A549 (cell line): ENCODE data around the gene LHX5. TPM values are rescaled to one million over a fixed set of nuclear protein-coding genes. Genes with fewer than 3 reads are reported as not detected.

Experiments used
- ATAC-seq, 2 experiments: fragments of 200-7000 bp in 1 of 2; fragments of >200 bp in 1 of 2; cut with Nextera tagmentation in 1 of 2; cut with Tn5 transposase in 1 of 2; 3 replicates each; pipeline versions ENCODE4 v1.8.0 to v1.9.1; 2018 to 2020; ENCODE audit warnings: mild to moderate bottlenecking in 1 of 2, moderate library complexity in 1 of 2
- CTCF ChIA-PET: fragments of 300-600 bp; sonication (Branson Sonifier 250); formaldehyde crosslinking; extraction: SDS; loops from one replicate; lab custom pipeline; 2021; ENCODE audit warnings: antibody characterized with exemption, inconsistent platforms; lab: Yijun Ruan, JAX
- POLR2A ChIA-PET: fragments of 350-600 bp; formaldehyde crosslinking; extraction: SDS; loops from one replicate; lab custom pipeline; 2021; ENCODE audit warnings: antibody characterized with exemption, inconsistent platforms; lab: Yijun Ruan, JAX
- DNase-seq, 2 experiments: peaks; one replicate each; pipeline versions ENCODE4 v3.0.0 to v3.0.0-alpha.2; 2011 to 2016; ENCODE audit warnings: low read depth in 1 of 2, low spot score in 1 of 2
- FAIRE-seq: peaks from 2 replicates; lab custom pipeline; 2011; peaks lifted over from hg19 to GRCh38; lab: Jason Lieb, UNC
- H3K27ac ChIP-seq, 2 experiments: fragments of >200 bp; sonication (Bioruptor Twin); formaldehyde crosslinking; 3 replicates each; pipeline ENCODE4 v1.5.1; 2016 to 2017
- H3K4me1 ChIP-seq: fragments of >200 bp; sonication (Bioruptor Twin); formaldehyde crosslinking; 3 replicates; pipeline ENCODE4 v1.6.1; 2016
- H3K4me2 ChIP-seq: fragments of >200 bp; sonication (Bioruptor Twin); formaldehyde crosslinking; 3 replicates; pipeline ENCODE4 v1.6.1; 2016
- H3K4me3 ChIP-seq: fragments of >200 bp; sonication (Bioruptor Twin); formaldehyde crosslinking; 3 replicates; pipeline ENCODE4 v1.5.1; 2016
- H3K9me3 ChIP-seq: fragments of >200 bp; sonication (Bioruptor Twin); formaldehyde crosslinking; 3 replicates; pipeline ENCODE4 v1.6.1; 2016
- BCL3 ChIP-seq: fragments of >200 bp; sonication (Bioruptor Twin); formaldehyde crosslinking; IDR thresholded peaks from 3 replicates; pipeline ENCODE4 v1.6.1; 2016
- CEBPB ChIP-seq, 2 experiments: fragments of >200 bp in 1 of 2; sonication (Bioruptor Twin) in 1 of 2; formaldehyde crosslinking in 1 of 2; IDR thresholded peaks; 2 replicates each; pipeline ENCODE4 v1.6.1; 2012 to 2016
- CHD2 ChIP-seq: fragments of 150-350 bp; IDR thresholded peaks from 2 replicates; pipeline ENCODE4 v1.6.1; 2014; ENCODE audit warnings: low read length; ENCODE audit not compliant: partially characterized antibody
- CTCF ChIP-seq: fragments of >200 bp; sonication (Bioruptor Twin); formaldehyde crosslinking; IDR thresholded peaks from 3 replicates; pipeline ENCODE4 v1.5.1; 2016
- EHF ChIP-seq: fragments of 250-450 bp; sonication (Bioruptor Pico); IDR thresholded peaks from 2 replicates; pipeline ENCODE4 v1.5.0; 2020; ENCODE audit warnings: mild to moderate bottlenecking
- EHMT2 ChIP-seq: fragments of 200-600 bp; sonication (generic); IDR thresholded peaks from 2 replicates; pipeline ENCODE4 v1.6.1; 2016; ENCODE audit warnings: antibody characterized with exemption, low read depth, mild to moderate bottlenecking, moderate library complexity
- GATA3 ChIP-seq: IDR thresholded peaks from 2 replicates; pipeline ENCODE4 v1.6.1; 2012; ENCODE audit warnings: borderline replicate concordance
- HDAC2 ChIP-seq: fragments of 200-600 bp; sonication (generic); IDR thresholded peaks from 2 replicates; pipeline ENCODE4 v1.6.1; 2016
- JUN ChIP-seq, 2 experiments: fragments of >200 bp; sonication (Bioruptor Twin); formaldehyde crosslinking; IDR thresholded peaks; 2 replicates in 1 of 2; 3 replicates in 1 of 2; pipeline ENCODE4 v1.6.1; 2016 to 2017
- MAZ ChIP-seq: fragments of 150-350 bp; IDR thresholded peaks from 2 replicates; pipeline ENCODE4 v1.6.1; 2014; ENCODE audit warnings: antibody characterized with exemption, low read depth, low read length, borderline replicate concordance
- NFE2L2 ChIP-seq: fragments of 150-350 bp; conservative IDR thresholded peaks from 2 replicates; pipeline ENCODE4 v1.6.1; 2014; ENCODE audit warnings: low read length
- NPAS2 ChIP-seq: fragments of 250-450 bp; sonication (Bioruptor Pico); IDR thresholded peaks from 2 replicates; pipeline ENCODE4 v1.8.0; 2022; ENCODE audit warnings: mild to moderate bottlenecking, moderate library complexity, borderline replicate concordance
- NR3C1 ChIP-seq: fragments of >200 bp; sonication (Bioruptor Twin); formaldehyde crosslinking; IDR thresholded peaks from 3 replicates; pipeline ENCODE4 v1.6.1; 2017
- PHF8 ChIP-seq: fragments of 200-600 bp; sonication (generic); IDR thresholded peaks from 2 replicates; pipeline ENCODE4 v1.6.1; 2016; ENCODE audit warnings: low read depth, mild to moderate bottlenecking, antibody characterized with exemption, moderate library complexity, borderline replicate concordance
- POLR2A ChIP-seq: IDR thresholded peaks from 2 replicates; pipeline ENCODE4 v1.6.1; 2012; ENCODE audit warnings: mild to moderate bottlenecking, low read length
- POLR2AphosphoS2 ChIP-seq: conservative IDR thresholded peaks from 2 replicates; pipeline ENCODE4 v1.6.1; 2012; ENCODE audit warnings: low read length, improper control_type of control experiment, inconsistent platforms
- RAD21 ChIP-seq, 2 experiments: fragments of >200 bp in 1 of 2; sonication (Bioruptor Twin) in 1 of 2; formaldehyde crosslinking in 1 of 2; IDR thresholded peaks in 1 of 2; conservative IDR thresholded peaks in 1 of 2; 2 replicates in 1 of 2; 3 replicates in 1 of 2; pipeline ENCODE4 v1.6.1; 2012 to 2018; ENCODE audit warnings: inconsistent platforms in 1 of 2
- RCOR1 ChIP-seq: fragments of 150-350 bp; IDR thresholded peaks from 2 replicates; pipeline ENCODE4 v1.6.1; 2014; ENCODE audit warnings: antibody characterized with exemption, low read length, low read depth
- REST ChIP-seq: fragments of 200-600 bp; sonication (generic); IDR thresholded peaks from 2 replicates; pipeline ENCODE4 v1.6.1; 2016; ENCODE audit warnings: antibody characterized with exemption, mild to moderate bottlenecking, moderate library complexity
- SMC3 ChIP-seq: fragments of >200 bp; sonication (Bioruptor Twin); formaldehyde crosslinking; IDR thresholded peaks from 3 replicates; pipeline ENCODE4 v1.6.1; 2018; ENCODE audit warnings: inconsistent platforms
- USF2 ChIP-seq: fragments of 450-650 bp; IDR thresholded peaks from 2 replicates; pipeline ENCODE4 v1.6.1; 2014; ENCODE audit warnings: antibody characterized with exemption
- ZC3H11A ChIP-seq: fragments of 450-650 bp; IDR thresholded peaks from 2 replicates; pipeline ENCODE4 v1.6.1; 2014; ENCODE audit warnings: antibody characterized with exemption, mild to moderate bottlenecking
- ZFP36 ChIP-seq: fragments of 450-650 bp; IDR thresholded peaks from 2 replicates; pipeline ENCODE4 v1.6.1; 2014; ENCODE audit warnings: borderline replicate concordance; ENCODE audit not compliant: partially characterized antibody
- ZNF302 ChIP-seq: fragments of 250-450 bp; sonication (Bioruptor Pico); IDR thresholded peaks from 2 replicates; pipeline ENCODE4 v1.9.0; 2021; ENCODE audit warnings: inconsistent platforms, mild to moderate bottlenecking, moderate library complexity
- ZSCAN20 ChIP-seq: fragments of 250-450 bp; sonication (Bioruptor Pico); IDR thresholded peaks from 2 replicates; pipeline ENCODE4 v1.8.0; 2022; ENCODE audit warnings: mild to moderate bottlenecking, moderate library complexity
- WGBS: methylation state at CpG from one replicate; pipeline ENCODE4 v1.1.6; 2017; ENCODE audit errors: missing lambda C conversion rate; 5-methylcytosine and 5-hydroxymethylcytosine counted together
- polyA plus RNA-seq, 4 experiments: library from polyadenylated mRNA; depleted of rRNA in 3 of 4; stranded (reverse); fragments of >200 nt; fragmentation: RNase III in 1 of 4; extraction: RNeasy Plus Mini Kit Qiagen cat#74134 plus additional on column Dnase treatment in 1 of 4; gene quantifications; 2 replicates in 3 of 4; 3 replicates in 1 of 4; pipeline ENCODE4 v1.2.3, GENCODE V29; 2011 to 2017
- TF ChIP-seq, protein P1 (sequence below): fragments of 250-450 bp; sonication (Bioruptor Pico); IDR thresholded peaks from 2 replicates; pipeline ENCODE4 v1.5.0; 2021; ENCODE audit warnings: mild to moderate bottlenecking, moderate library complexity, borderline replicate concordance
- TF ChIP-seq, protein P2 (sequence below): IDR thresholded peaks from 2 replicates; pipeline ENCODE4 v1.6.1; 2012

LHX5 gene
- polyA plus RNA-seq, 2 of the 4 experiments (the other 2 are of a cell fraction) = not detected

- FAIRE-seq (no peak), DNase-seq (no peak), ATAC-seq (no peak)
- Histone ChIP-seq H3K4me2 (no peak overlapping the region), H3K4me3 (no peak overlapping the region), H3K9me3 (no peaks in the 10 kb centered on the region), H3K4me1 (no peaks in the 10 kb centered on the region), H3K27ac (no peak overlapping the region)
- CTCF ChIA-PET = interaction anchor here (0.9 to 3.8 kb wide), 2 partner anchors 17 to 40 kb away, joined by 3 to 12 read pairs; no protein-coding TSS in a partner anchor
- WGBS = 17% methylated on average over 11 of the region's 11 CpGs
- POLR2A ChIA-PET = no interaction called here
- no peak for TF ChIP-seq POLR2A
- no peak for TF ChIP-seq ZNF302 (CRISPR knock-in tag)
- no peak for TF ChIP-seq NR3C1
- no peak for TF ChIP-seq NFE2L2
- TF ChIP-seq SMC3 = no peak
- TF ChIP-seq HDAC2 = no peak
- TF ChIP-seq NPAS2 (CRISPR knock-in tag) = no peak
- TF ChIP-seq GATA3 = no peak
- no peak for TF ChIP-seq CTCF
- no peak for TF ChIP-seq EHMT2
- no peak for TF ChIP-seq PHF8
- TF ChIP-seq BCL3 = no peak
- TF ChIP-seq POLR2AphosphoS2 = no peak
- TF ChIP-seq ZSCAN20 (CRISPR knock-in tag) = no peak
- TF ChIP-seq JUN (IDR thresholded peaks at IDR 0.05) = no peak
- TF ChIP-seq EHF (CRISPR knock-in tag) = no peak
- TF ChIP-seq ZFP36 = no peak
- TF ChIP-seq, protein P1, sequence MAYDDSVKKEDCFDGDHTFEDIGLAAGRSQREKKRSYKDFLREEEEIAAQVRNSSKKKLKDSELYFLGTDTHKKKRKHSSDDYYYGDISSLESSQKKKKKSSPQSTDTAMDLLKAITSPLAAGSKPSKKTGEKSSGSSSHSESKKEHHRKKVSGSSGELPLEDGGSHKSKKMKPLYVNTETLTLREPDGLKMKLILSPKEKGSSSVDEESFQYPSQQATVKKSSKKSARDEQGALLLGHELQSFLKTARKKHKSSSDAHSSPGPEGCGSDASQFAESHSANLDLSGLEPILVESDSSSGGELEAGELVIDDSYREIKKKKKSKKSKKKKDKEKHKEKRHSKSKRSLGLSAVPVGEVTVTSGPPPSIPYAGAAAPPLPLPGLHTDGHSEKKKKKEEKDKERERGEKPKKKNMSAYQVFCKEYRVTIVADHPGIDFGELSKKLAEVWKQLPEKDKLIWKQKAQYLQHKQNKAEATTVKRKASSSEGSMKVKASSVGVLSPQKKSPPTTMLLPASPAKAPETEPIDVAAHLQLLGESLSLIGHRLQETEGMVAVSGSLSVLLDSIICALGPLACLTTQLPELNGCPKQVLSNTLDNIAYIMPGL = no peak
- no peak for TF ChIP-seq RAD21 (conservative IDR thresholded peaks at IDR 0.05 in 1 of 2, IDR thresholded peaks at IDR 0.05 in 1 of 2)
- TF ChIP-seq CHD2 = no peak
Observed at GRCh38 chr12:113479216-113479589, 7.5 kb upstream of the LHX5 start.

DNA sequence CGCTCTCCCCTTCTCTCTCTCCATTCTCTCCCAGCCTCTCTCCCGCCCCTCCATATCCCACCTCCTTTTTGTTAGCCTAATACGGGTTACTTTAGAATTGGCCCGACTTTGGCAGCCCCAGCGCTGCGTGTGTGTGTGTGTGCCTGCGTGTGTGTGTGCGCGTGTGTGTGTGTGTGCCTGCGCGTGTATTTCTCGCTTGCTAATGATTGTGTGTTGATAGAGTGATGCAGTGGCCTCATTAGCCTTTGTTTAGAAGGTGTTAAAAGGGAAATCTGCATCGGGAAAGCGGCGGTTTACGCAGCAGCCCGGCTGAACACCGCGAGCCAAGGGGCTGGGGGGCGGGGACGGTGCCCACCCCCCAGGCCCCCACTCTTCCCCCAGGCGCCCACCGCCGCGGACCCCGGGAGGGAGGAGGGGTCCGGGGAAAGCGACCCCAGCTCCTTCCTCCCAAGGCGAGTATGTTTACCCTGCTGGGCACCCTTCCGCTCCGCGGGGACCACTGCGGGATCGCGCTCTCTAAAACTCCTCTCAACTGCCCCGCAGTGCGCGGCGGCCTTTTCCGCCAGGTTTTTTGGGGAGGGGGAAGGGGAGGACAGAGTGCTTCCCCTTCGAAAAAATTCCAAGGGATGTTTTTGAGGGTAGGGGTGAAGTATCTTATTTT, 6.8 kb upstream of the LHX5 start:
- Histone ChIP-seq H3K27ac (no peak overlapping the region), H3K4me1 (no peaks in the 10 kb centered on the region), H3K4me2 (no peak overlapping the region), H3K4me3 (no peak overlapping the region), H3K9me3 (no peaks in the 10 kb centered on the region)
- FAIRE-seq (no peak), DNase-seq (no peak), ATAC-seq (no peak)
- 55% methylated on average over 33 of the region's 41 CpGs for WGBS
- CTCF ChIA-PET = interaction anchor here (3.8 kb wide), 1 partner anchor 16 kb away, joined by 12 read pairs; no protein-coding TSS in a partner anchor
- POLR2A ChIA-PET = interaction anchor here (0.6 kb wide), 1 partner anchor 233 kb away, joined by 3 read pairs; no protein-coding TSS in a partner anchor
- TF ChIP-seq MAZ (no peak), NPAS2 (CRISPR knock-in tag) (no peak), CEBPB (IDR thresholded peaks at IDR 0.05) (no peak), USF2 (no peak), ZC3H11A (no peak), RCOR1 (no peak), REST (no peak)
- TF ChIP-seq, protein P2, sequence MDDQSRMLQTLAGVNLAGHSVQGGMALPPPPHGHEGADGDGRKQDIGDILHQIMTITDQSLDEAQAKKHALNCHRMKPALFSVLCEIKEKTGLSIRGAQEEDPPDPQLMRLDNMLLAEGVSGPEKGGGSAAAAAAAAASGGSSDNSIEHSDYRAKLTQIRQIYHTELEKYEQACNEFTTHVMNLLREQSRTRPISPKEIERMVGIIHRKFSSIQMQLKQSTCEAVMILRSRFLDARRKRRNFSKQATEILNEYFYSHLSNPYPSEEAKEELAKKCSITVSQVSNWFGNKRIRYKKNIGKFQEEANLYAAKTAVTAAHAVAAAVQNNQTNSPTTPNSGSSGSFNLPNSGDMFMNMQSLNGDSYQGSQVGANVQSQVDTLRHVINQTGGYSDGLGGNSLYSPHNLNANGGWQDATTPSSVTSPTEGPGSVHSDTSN = no peak
